Measurements from ENCODE around the gene SEMG2.

Gene SEMG2

DNA sequence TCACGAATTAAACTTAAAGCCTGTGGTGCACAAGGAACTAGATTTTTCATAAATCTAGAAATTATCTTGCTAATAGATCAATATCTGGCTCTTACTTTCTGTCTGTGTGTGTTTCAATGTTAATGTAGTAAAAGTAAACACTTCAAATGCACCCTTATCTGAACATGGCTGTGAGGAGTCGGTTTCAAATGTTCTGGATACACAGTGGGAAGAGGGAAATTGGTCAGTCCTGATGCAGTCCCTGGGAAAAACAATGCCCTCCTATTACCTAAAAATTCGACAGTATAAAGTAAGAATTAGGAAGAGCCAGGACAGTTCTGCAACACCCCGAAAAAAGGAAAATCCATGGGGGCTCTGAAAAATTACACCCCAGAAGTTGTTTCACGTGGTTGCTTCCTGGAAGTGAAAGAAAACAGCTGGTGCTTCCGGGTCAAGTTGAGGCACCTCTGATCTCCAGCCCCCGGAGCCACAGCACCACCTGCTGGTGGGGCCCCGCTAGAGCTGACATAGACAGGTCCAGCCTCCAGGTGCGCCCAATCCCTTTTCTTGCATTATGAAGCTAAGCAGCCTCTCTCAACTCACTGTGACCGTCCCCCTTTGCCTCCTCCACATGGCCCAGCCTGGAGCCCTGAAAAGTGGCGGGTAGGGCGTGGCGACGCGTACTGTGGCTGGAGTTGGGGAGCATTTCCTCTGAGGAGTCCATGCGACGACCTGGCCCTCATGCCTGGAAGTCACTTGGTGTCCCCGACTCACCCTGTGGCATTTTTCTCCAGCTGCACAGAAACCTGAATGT is 8.3 kb downstream of the SEMG2 start:
- no peak for DNase-seq (ENCODE audit: low spot score)

DNA sequence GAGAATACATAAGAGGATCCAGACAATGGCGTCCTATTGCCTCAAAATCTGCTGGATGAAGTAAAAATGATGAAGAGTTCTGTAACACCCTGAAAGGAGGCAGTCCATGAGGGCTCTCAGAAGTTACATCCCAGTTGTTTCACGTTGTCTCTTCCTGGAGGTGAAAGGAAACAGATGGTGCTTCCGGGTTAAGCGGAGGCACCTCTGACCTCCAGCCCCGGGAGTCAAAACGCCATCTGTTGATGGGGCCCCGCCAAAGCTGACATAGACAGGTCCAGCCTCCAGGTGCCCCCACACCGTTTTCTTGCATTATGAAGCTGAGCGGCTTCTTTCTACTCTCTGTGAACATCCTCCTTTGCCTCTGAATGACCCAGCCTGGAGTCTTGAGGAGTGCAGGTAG is 9.5 kb downstream of the SEMG2 start:
- DNase-seq (ENCODE audit: low spot score), result no peak

DNA sequence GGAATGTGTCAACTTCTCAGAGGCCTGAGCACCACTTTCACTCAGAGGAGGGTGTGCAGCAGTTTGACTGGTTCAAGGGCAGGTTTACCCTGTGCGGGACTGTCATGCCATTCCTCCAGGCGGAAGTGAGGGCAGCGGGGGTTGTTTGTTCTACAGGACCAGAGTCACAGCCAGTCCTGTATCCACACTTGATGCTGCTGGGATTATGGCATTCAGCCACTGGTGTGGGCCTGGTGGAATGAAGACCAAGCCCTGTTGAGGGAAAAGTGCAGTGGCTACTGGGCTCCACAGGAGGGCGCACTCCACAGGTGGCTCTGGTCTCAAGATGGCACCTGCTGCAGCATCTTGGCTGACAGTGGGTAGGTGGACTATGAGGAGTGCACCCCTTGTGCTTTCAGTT is 14.8 kb downstream of the SEMG2 start:
- DNase-seq (ENCODE audit: low spot score), result no peak

DNA sequence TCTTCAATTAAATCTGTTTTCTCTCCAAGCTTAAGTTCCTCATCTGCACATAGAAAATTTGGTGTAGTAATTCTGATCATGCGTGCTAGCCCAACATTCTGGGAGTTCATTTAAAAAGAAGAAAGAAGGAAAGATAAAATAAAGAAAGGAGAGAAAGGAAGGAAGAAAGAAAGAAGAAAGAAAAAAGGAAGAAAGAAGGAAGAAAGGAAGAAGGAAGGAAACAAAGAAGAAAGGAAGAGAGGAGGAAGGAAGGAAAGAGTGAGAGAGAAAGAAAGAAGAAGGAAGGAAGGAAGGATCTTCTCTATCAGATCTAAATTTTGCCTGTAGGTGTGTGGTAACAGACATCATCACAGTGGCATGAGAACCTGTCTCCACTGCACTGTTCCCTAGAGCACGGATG is 17.0 kb downstream of the SEMG2 start:
- DNase-seq (ENCODE audit: low spot score), result no peak

DNA sequence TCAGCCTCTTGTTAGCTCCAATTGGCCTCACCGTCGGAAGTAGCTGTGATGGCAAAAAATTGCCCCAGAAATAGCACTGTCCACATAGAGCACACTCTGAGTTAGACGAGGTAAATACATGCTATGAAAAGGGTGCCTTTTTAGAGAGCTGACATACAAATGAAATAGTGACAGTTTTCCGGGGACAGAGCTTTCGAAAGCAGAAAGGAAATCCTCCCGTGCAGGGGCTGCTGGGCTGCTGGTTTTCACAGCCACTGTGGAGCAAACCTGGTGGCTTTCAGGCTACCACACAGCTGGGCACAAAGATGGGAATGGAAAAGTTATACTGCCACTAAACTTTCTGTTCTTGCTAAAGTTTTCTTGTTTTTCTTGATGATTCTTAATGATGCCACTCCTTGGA is 24.9 kb downstream of the SEMG2 start:
- no peak for DNase-seq (ENCODE audit: low spot score)

DNA sequence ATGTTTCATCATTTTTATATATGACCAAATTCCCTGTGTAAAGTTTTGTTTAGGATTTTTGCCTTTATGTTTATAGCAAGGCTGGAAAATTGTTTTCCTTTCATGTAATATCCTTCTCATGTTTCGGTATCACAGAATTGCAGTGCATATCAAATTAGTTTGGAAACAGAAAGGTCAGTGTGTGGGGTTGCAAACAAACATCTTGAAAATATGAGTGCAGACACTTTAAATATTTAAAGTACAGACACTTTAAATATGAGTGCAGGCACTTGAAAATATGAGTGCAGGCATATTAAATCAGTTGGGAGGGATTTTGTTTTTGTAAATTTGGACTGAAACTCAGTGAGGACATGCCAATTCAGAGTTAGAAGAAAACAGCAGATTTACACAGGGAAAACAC is 26.7 kb downstream of the SEMG2 start:
- no peak for DNase-seq (ENCODE audit: low spot score)

DNA sequence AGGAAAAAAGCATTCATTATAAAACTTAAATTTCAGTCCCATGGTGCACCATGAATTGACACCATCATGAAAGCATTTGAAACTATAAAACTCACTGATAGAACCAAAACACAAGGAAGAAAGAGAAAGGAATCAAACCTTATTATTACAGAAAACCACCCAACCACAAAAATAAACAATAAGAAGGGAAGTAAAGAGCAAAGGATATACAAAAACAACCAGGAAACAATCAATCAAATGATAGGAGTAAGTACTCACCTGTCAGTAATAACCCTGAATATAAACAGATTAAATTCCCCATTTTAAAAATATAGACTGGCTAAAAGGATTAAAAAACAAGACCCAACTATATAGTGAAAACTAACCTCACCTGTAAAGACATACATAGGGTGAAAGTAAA is 27.4 kb downstream of the SEMG2 start:
- DNase-seq (ENCODE audit: low spot score), result no peak

DNA sequence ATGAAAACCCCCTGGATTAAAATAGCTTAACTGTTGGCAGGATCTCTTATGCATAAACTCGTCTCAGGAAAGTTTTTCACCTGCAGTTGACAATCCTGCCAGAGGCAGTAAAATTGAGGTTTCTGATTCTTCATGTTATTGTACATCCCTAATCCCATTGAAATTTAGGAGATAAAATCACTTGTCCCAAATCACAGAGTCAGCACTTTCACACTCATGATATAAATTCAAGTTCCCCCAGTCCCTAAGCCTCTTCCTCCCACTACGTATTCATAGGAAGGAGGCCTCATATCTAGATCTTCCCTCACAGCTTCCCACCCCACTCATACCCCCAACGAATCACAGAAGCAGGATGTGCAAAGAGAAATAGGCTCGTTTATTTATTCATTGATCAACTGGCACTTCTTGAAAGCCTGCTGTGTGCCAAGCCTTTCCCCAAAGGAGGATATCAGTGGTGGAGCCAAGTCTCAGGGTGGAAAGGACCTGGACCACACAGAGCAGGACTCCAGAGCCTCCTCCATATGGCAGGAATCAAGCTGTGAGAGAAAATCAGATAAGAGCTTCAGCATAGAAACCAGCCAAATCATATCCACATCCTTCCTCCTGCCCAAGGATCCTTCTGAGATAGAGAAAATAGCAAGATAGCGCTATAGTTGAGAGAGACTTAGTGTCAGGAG is 30.8 kb downstream of the SEMG2 start:
- no peak for DNase-seq (ENCODE audit: low spot score)

DNA sequence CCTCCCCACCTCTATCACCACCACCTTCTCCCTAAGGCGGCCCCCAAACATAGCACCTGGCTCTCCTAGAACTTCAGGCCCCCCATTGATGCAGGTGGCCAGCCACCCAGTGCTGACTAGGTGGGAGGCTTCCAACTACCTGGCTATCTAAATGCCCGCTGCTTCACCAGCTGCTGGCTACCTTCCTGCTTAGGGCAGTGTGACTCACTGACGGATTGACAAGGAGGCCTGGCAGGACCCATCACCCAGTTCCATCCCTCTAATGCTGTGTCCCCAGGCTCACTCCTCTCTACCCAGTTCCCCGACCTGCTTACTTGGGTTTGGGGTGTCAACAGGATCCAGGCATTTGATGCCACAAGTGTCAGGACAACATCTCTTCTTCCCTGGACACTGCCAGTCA is 32.1 kb downstream of the SEMG2 start:
- no peak for DNase-seq (ENCODE audit: low spot score)

DNA sequence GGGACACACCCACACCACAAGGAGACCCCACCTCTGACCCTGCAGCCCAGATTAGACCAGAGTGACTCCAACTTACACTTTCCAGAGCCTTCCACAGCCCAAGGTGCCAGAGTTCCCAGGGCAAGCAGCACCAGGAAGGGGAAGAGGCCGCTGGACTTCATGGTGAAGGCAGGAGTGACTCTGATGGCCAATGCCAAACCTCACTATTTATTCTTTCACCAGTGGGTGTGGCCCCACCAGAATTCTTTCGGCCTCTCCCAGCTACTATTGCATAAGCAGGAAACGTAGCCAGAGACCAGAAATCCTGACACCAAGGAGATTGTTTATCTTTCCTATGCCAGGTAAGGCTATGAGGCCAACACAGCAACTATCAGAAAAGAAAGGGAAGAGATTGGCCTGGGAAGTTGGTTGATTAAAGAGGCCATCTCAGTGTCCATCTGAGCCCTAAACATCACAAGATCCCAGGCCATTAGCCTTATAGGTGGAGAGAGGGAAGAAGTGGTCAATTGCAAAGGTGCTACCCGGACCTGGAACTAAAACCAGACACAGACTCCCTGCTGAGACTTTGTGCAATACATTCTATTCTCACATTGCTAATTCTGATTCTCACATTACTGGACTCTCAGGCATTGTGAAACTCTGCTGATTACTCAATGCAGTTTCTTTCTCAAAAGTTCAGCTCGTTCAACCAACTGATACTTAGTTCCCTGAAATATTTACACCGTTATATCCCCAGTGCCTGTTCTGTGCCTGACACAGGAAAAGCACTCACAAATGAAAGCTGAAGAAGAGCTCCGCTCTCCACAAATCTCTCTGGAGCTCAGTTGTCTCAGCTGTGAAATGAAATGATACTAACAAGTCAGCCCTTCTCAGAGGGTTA is 33.5 kb downstream of the SEMG2 start, which contains the start of gene SLPI:
Gene SLPI, minus strand, starts transcription at position 182 of the 880 bp plus-strand sequence. Its CDS starts 21 bp downstream, at position 161.
- DNase-seq (ENCODE audit: low spot score), result peak; percentile 34

DNA sequence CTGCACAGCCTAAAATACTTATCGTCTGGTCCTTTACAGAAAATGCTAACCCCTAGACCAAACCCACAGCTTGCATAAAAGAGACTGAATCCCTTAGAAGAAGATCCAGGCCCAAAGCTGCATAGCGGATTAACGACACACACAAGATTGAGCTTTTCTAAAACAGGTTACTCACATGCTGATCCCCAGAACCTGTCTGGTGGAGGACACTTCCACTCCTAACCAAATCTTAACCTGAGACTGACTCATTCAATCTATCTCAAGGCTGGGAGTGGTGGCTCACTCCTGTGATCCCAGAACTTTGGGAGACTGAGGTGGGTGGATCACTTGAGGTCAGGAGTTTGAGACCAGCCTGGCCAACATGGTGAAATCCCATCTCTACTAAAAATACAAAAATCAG is 36.0 kb downstream of the SEMG2 start:
- DNase-seq (ENCODE audit: low spot score), result no peak

DNA sequence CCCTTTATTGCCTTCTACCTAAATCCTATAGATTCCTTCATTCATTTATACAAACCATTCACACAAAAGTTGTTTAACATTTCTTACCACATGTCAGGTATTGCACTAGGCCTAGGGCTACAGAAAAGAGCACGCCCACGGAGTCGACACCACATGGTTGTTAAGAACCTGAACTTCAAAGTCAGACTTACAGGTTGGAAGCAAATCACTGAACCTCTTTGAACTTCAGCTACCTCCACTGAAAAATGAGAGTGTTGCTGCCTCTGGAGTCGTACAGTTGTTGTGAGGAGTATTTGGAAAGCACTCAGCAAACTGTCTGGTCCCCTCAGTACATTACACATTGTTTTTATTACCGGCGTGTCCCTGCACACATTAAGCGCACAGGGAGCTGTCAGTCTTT is 36.5 kb downstream of the SEMG2 start:
- DNase-seq (ENCODE audit: low spot score), result no peak

DNA sequence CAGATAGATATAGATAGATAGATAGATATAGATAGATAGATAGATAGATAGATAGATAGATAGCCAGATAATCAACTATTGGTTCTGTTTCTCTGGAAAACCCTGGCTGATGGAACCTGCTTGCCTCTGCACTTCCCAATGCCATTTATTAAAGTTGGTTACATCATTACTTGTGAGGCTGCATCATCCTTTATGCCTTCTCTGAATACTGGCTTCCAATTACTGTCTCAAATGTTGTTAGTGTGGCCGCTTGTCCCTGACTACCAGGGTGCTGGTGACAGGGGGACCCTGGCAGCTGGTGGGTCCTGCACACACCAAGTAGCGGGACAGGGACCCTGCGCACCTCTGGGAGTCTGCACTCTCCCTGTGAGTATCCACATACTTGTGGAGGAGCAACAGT is 37.1 kb downstream of the SEMG2 start:
- no peak for DNase-seq (ENCODE audit: low spot score)

DNA sequence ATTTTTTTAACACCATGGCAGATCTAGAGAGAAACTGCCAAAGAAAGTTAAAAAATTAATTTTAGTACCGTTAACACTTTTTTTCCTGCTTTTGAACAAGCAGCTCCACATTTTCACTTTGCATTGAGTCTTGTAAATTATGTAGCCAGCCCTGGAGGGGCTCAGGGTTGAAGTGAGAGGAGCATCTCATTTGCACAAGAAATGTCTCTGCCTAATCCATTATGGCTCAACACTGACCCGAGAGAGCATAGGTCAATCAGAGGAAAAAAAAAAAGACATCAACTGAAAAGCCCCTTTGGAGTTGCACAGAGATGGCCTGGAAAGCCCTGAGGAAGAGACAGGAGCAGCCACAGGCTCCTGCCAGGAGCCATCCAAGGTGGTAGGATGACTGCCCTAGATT is 37.5 kb downstream of the SEMG2 start:
- no peak for DNase-seq (ENCODE audit: low spot score)

DNA sequence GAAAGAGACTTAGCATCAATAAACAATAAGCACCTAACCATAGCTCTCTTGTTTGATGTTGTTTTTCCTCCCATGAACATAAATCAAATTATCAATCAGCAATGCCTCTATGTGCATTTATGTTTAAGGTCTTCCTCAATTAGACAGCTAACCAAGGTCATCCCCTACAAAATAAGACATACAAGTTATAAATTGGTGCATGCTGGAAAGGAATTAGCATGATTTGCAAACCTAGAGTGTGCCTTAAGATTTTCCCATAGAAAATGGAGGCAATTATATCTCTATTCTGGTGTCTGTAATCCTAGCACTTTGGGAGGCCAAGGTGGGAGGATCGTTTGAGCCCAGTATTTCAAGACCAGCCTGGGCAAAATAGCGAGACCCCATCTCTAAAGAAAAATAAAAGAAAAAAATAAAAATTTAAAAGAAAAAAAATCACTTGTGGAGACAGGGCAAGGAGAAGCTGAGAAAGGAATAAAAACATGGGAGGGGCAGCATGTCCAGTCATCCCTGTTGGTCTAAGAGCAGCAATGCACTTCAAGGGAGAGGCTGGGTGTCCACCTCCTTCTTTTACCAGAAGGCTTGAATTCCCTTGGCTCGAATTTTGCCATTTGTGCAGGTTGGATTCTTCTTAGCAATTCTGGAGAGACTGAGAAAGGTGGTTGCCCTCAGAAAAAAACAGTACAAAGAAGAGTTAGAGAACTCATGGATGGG is 42.5 kb downstream of the SEMG2 start:
- no peak for DNase-seq (ENCODE audit: low spot score)

DNA sequence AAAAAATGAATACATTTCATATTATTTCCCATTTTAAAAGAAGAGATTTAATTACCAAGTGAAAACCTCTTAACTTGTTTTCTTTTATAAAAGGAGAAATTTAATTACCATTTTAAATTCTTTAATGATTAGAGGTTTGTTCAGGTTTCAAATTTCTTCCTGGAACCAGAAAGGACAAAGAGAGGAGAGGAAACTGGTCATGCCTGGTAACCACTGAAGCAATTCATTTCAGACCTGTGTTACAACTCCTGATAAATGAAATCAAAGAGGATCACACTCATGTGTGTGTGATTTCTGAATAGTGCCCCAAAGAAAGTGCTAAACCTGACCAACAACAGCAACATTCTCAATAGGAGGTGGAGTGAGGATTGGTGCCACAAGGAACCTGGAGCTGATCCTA is 45.8 kb downstream of the SEMG2 start:
- DNase-seq (ENCODE audit: low spot score), result no peak

DNA sequence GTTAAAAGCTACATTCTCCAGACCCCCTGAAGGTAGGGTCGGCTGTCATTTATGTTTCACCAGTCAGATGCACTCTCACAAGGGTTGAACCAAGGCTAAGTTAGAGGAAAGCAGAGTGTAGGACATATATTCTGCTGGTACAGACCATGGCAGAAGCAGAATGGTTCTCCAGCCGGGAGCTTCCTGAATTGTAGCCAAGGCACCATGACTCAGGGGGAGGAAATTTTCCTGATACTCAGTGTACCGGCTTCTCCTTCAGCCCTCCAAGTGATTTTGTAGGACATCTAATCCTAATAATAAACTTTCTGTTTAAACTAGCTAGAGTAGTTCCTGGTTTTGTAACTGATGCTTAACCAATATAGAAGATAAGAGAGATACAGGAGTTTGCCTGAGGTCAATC is 47.4 kb downstream of the SEMG2 start:
- no peak for DNase-seq (ENCODE audit: low spot score)

DNA sequence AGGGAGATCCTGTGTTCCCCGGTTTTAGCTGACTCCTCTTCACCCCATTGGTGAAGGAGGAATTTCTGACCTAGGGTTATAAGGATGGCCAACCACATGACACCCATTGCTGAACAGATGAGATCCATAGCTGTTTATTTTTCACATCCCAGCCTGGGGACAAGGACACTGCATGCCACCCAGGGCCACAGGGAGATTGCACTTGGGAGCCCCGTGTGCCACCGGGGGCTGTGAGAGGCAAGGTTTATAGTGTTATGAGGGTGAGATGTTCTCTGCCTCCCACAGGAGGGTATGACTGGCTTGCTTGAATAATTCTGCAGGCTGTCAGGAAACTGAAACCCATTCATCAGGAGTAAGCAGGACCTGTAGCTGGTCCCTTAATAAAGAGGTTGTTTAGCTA is 47.9 kb downstream of the SEMG2 start:
- no peak for DNase-seq (ENCODE audit: low spot score)

DNA sequence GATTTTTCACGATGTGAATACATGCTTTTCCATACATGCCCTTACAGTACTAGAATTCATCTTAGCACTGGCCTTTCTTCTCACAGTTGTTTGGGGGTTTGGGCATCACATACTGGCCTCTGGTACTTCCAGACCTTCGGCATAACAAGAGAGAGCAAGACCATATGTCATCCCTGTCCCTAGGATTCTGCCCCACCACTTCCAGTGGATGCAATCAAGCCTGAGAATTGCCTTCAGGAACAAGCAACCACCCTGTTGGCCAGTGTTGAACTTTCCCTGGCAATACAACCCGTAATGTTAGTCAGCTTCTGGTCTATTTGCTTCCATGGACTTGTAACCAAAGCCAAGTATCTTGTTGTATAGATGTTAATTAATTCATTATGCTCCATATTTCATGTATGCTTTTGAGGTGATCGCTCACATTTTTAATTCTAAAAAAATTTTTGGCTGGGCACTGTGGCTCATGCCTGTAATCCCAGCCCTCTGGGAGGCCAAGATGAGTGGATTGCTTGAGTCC is 48.6 kb downstream of the SEMG2 start:
- DNase-seq (ENCODE audit: low spot score), result no peak
